HFFc6 (cell line): Measurements from ENCODE around the gene NMRK2. TPM values are rescaled to one million over a fixed set of nuclear protein-coding genes. Genes with fewer than 3 reads are reported as not detected.
A peak's percentile ranks its signal among the peaks of the same experiment; 100 is the strongest.
"Not testable (repeated sequence)": the region's sequence is repeated elsewhere in the genome, so short reads cannot be mapped to it uniquely, and the experiment has no call there.

Experiments
- DNase-seq: peaks from one replicate; pipeline ENCODE4 v3.0.0-alpha.2; 2018
- H3K27ac Mint-ChIP-seq: 2 replicates; pipeline ENCODE4 v1.8.0; 2020; ENCODE audit warnings: mild to moderate bottlenecking, mixed read lengths
- H3K27me3 Mint-ChIP-seq: 2 replicates; pipeline ENCODE4 v1.8.0; 2021; ENCODE audit warnings: mild to moderate bottlenecking, moderate library complexity, mixed read lengths; ENCODE audit not compliant: insufficient read depth
- H3K36me3 Mint-ChIP-seq: 2 replicates; pipeline ENCODE4 v1.8.0; 2021; ENCODE audit warnings: low read depth, mixed read lengths
- H3K4me1 Mint-ChIP-seq: 2 replicates; pipeline ENCODE4 v1.8.0; 2020; ENCODE audit warnings: low read depth, mixed read lengths
- H3K4me3 Mint-ChIP-seq: 2 replicates; pipeline ENCODE4 v1.8.0; 2020; ENCODE audit warnings: mild to moderate bottlenecking, moderate library complexity, mixed read lengths
- H3K9me3 Mint-ChIP-seq: 2 replicates; pipeline ENCODE4 v1.8.0; 2020; ENCODE audit warnings: mild to moderate bottlenecking, mixed read lengths
- CTCF ChIP-seq: fragments of 200-600 bp; sonication (generic); IDR thresholded peaks from 2 replicates; pipeline ENCODE4 v1.5.0; 2021; ENCODE audit warnings: antibody characterized with exemption, mild to moderate bottlenecking
- total RNA-seq, 6 experiments: library from RNA; stranded (reverse); fragmentation: NEBNext Ultra II Directional; extraction: Animal tissue kit (Norgen Biotek cat#: 25700); gene quantifications; 2 replicates in 1 of 6; 3 replicates in 5 of 6; pipeline ENCODE4 v1.2.3, GENCODE V29; 2021

Gene NMRK2
- total RNA-seq, 6 experiments from 2014 or later = not detected

- DNase-seq = peak; percentile 32
- H3K4me3 Mint-ChIP-seq = no peak overlapping the region
- no peaks in the 10 kb centered on the region for H3K9me3 Mint-ChIP-seq
- no peaks in the 10 kb centered on the region for H3K36me3 Mint-ChIP-seq
- H3K27me3 Mint-ChIP-seq = peaks cover 2% of the 10 kb centered on the region
- no peak overlapping the region for H3K27ac Mint-ChIP-seq
- no peaks in the 10 kb centered on the region for H3K4me1 Mint-ChIP-seq
- no peak for TF ChIP-seq CTCF
Observed at GRCh38 chr19:3942790-3943409, 10.0 kb downstream of the NMRK2 start.

GRCh38 chr19:3944018-3944721 lies 11.3 kb downstream of the NMRK2 start:
- no peaks in the 10 kb centered on the region for H3K9me3 Mint-ChIP-seq
- no peak for TF ChIP-seq CTCF
- no peaks in the 10 kb centered on the region for H3K36me3 Mint-ChIP-seq
- H3K4me3 Mint-ChIP-seq = no peak overlapping the region
- no peak overlapping the region for H3K27ac Mint-ChIP-seq
- H3K27me3 Mint-ChIP-seq = peaks cover 2% of the 10 kb centered on the region
- no peaks in the 10 kb centered on the region for H3K4me1 Mint-ChIP-seq
- no peak for DNase-seq

GRCh38 chr19:3945838-3946237 lies 13.0 kb downstream of the NMRK2 start:
- H3K27ac Mint-ChIP-seq = no peak overlapping the region
- H3K4me1 Mint-ChIP-seq = no peaks in the 10 kb centered on the region
- H3K9me3 Mint-ChIP-seq = no peaks in the 10 kb centered on the region
- peak; percentile 16 for DNase-seq
- no peak overlapping the region for H3K4me3 Mint-ChIP-seq
- TF ChIP-seq CTCF = no peak
- peaks cover 2% of the 10 kb centered on the region for H3K27me3 Mint-ChIP-seq
- H3K36me3 Mint-ChIP-seq = no peaks in the 10 kb centered on the region

- not testable (repeated sequence) for DNase-seq, H3K9me3 Mint-ChIP-seq, H3K4me3 Mint-ChIP-seq, H3K36me3 Mint-ChIP-seq, H3K27ac Mint-ChIP-seq, H3K4me1 Mint-ChIP-seq, H3K27me3 Mint-ChIP-seq
Observed at GRCh38 chr19:3947316-3947933, 14.6 kb downstream of the NMRK2 start.

- Mint-ChIP-seq H3K36me3 (no peaks in the 10 kb centered on the region), H3K4me3 (no peak overlapping the region), H3K9me3 (no peaks in the 10 kb centered on the region), H3K27me3 (peaks cover 15% of the 10 kb centered on the region), H3K27ac (no peak overlapping the region), H3K4me1 (no peaks in the 10 kb centered on the region)
- no peak for DNase-seq
- TF ChIP-seq CTCF = no peak
Observed at GRCh38 chr19:3949294-3949693, 16.4 kb downstream of the NMRK2 start.
